CD4-positive, alpha-beta T cell (primary cell): ENCODE measurements around the gene CAPG. TPM values are rescaled to one million over a fixed set of nuclear protein-coding genes. Genes with fewer than 3 reads are reported as not detected.
A peak's percentile ranks its signal among the peaks of the same experiment; 100 is the strongest.
"Not testable (repeated sequence)": the region's sequence is repeated elsewhere in the genome, so short reads cannot be mapped to it uniquely, and the experiment has no call there.

Experiments used
- ATAC-seq: fragments of 200-7000 bp; cut with Tn5 transposase; one replicate; pipeline ENCODE4 v1.10.0; 2022; ENCODE audit warnings: mild to moderate bottlenecking; ENCODE audit not compliant: poor library complexity
- CTCF ChIA-PET: fragments of 350-600 bp; sonication (Branson Sonifier 250); formaldehyde crosslinking; loops from one replicate; lab custom pipeline; 2021; ENCODE audit warnings: antibody characterized with exemption, inconsistent platforms; lab: Charles Lee
- POLR2A ChIA-PET: fragments of 350-600 bp; sonication (Branson Sonifier 250); formaldehyde crosslinking; loops from one replicate; lab custom pipeline; 2021; ENCODE audit warnings: antibody characterized with exemption, inconsistent platforms; lab: Charles Lee
- DNase-seq, 14 experiments: peaks; one replicate each; pipeline ENCODE4 v3.0.0-alpha.2; 2013 to 2020; ENCODE audit warnings: mixed read lengths in 2 of 14
- H3K27ac ChIP-seq, 2 donors: one replicate each; pipeline versions ENCODE4 v1.5.1 to v1.7.0; 2013; ENCODE audit warnings: low read length in 2 of 2, low read depth in 1 of 2, mild to moderate bottlenecking in 1 of 2
- H3K27me3 ChIP-seq, 2 experiments: 1 replicate in 1 of 2; 2 replicates in 1 of 2; pipeline versions ENCODE4 v1.6.1 to v1.7.0; 2013; ENCODE audit warnings: low read length in 2 of 2, control low read depth in 1 of 2, mild to moderate bottlenecking in 1 of 2, moderate library complexity in 1 of 2; ENCODE audit not compliant: insufficient read depth in 2 of 2, control insufficient read depth in 1 of 2
- H3K36me3 ChIP-seq: one replicate; pipeline ENCODE4 v1.6.1; 2013; ENCODE audit warnings: low read length, control low read depth; ENCODE audit not compliant: insufficient read depth
- H3K4me1 ChIP-seq: one replicate; pipeline ENCODE4 v1.6.1; 2013; ENCODE audit warnings: low read length, control low read depth; ENCODE audit not compliant: insufficient read depth
- H3K4me3 ChIP-seq: one replicate; pipeline ENCODE4 v1.5.1; 2013; ENCODE audit warnings: mild to moderate bottlenecking, low read length, moderate library complexity
- H3K9me3 ChIP-seq, 2 experiments: 1 replicate in 1 of 2; 2 replicates in 1 of 2; pipeline versions ENCODE4 v1.6.1 to v1.7.0; 2013; ENCODE audit warnings: low read length in 2 of 2, mild to moderate bottlenecking in 2 of 2, control low read depth in 1 of 2, moderate library complexity in 1 of 2; ENCODE audit not compliant: control insufficient read depth in 1 of 2, insufficient read depth in 1 of 2
- H3K27ac Mint-ChIP-seq: one replicate; pipeline ENCODE4 v1.8.0; 2020; ENCODE audit warnings: mixed read lengths
- H3K27me3 Mint-ChIP-seq: one replicate; pipeline ENCODE4 v1.8.0; 2021; ENCODE audit warnings: mixed read lengths
- H3K36me3 Mint-ChIP-seq: one replicate; pipeline ENCODE4 v1.8.0; 2021; ENCODE audit warnings: low read depth, mixed read lengths
- H3K4me1 Mint-ChIP-seq: one replicate; pipeline ENCODE4 v1.8.0; 2021; ENCODE audit warnings: low read depth, mixed read lengths
- H3K4me3 Mint-ChIP-seq: one replicate; pipeline ENCODE4 v1.8.0; 2020; ENCODE audit warnings: mild to moderate bottlenecking, mixed read lengths
- H3K9me3 Mint-ChIP-seq: one replicate; pipeline ENCODE4 v1.8.0; 2020; ENCODE audit warnings: mixed read lengths
- CTCF ChIP-seq: fragments of 200-600 bp; IDR thresholded peaks from one replicate; pipeline ENCODE4 v1.8.0; 2022; ENCODE audit warnings: antibody characterized with exemption, mild to moderate bottlenecking
- intact Hi-C, 2 experiments: fragments of 100-400 bp; cut with DNase I in 1 of 2; cut with micrococcal nuclease in 1 of 2; formaldehyde crosslinking; loops; one replicate each; pipeline versions ENCODE4 v1.15.1 to v1.9.0; 2023 to 2025; cut with DNase I, micrococcal nuclease
- total RNA-seq, 174 experiments: library from RNA in 2 of 174; stranded (reverse) in 2 of 174; gene quantifications; one replicate each; pipeline ENCODE4 v1.2.3 and lab custom pipeline; 2021 to 2026

The CAPG gene
- total RNA-seq, 2 experiments from 2014 or later, result 21.7 to 23.3 TPM

GRCh38 chr2:85387754-85388153 is 22.4 kb downstream of the CAPG start:
- H3K9me3 ChIP-seq, result no peaks in the 10 kb centered on the region
- DNase-seq (no peak), ATAC-seq (no peak)
- Mint-ChIP-seq H3K4me3 (no peak overlapping the region), H3K4me1 (peaks cover 13% of the 10 kb centered on the region), H3K36me3 (peaks cover 74% of the 10 kb centered on the region), H3K9me3 (no peaks in the 10 kb centered on the region), H3K27me3 (no peaks in the 10 kb centered on the region), H3K27ac (no peak overlapping the region)
- no peak for TF ChIP-seq CTCF
- peaks cover 14% of the 10 kb centered on the region for H3K4me1 ChIP-seq
- no peak overlapping the region for H3K27ac ChIP-seq
- no peaks in the 10 kb centered on the region for H3K27me3 ChIP-seq
- ChIA-PET CTCF (interaction anchor here (1.7 kb wide), 1 partner anchor 164 kb away, joined by 4 read pairs; no protein-coding TSS in a partner anchor), POLR2A (no interaction called here)
- intact Hi-C loops, result no loop called here
- H3K36me3 ChIP-seq, result peaks cover 50% of the 10 kb centered on the region
- H3K4me3 ChIP-seq, result no peak overlapping the region

- intact Hi-C loops, result no loop called here
- ATAC-seq (no peak), DNase-seq (no peak)
- Mint-ChIP-seq H3K4me1 (no peaks in the 10 kb centered on the region), H3K27me3 (no peaks in the 10 kb centered on the region), H3K36me3 (peaks cover 65% of the 10 kb centered on the region), H3K9me3 (no peaks in the 10 kb centered on the region), H3K27ac (no peak overlapping the region), H3K4me3 (no peak overlapping the region)
- H3K27me3 ChIP-seq, result no peaks in the 10 kb centered on the region
- ChIA-PET POLR2A (interaction anchor here (1.5 kb wide), 1 partner anchor 31 kb away, joined by 3 read pairs; no protein-coding TSS in a partner anchor), CTCF (no interaction called here)
- H3K4me1 ChIP-seq, result no peaks in the 10 kb centered on the region
- peaks cover 43% of the 10 kb centered on the region for H3K36me3 ChIP-seq
- no peak overlapping the region for H3K4me3 ChIP-seq
- H3K27ac ChIP-seq, result no peak overlapping the region
- no peaks in the 10 kb centered on the region for H3K9me3 ChIP-seq
- TF ChIP-seq CTCF, result no peak
These were observed 24.4 kb downstream of the CAPG start for GRCh38 chr2:85385746-85386145.

- Histone ChIP-seq H3K4me3 (no peak overlapping the region), H3K27ac (no peak overlapping the region), H3K4me1 (no peaks in the 10 kb centered on the region), H3K36me3 (peaks cover 32% of the 10 kb centered on the region), H3K27me3 (no peaks in the 10 kb centered on the region), H3K9me3 (peaks cover 0 to 3% of the 10 kb centered on the region in 2 experiments)
- no peaks in the 10 kb centered on the region for H3K27me3 Mint-ChIP-seq
- H3K36me3 Mint-ChIP-seq, result peaks cover 69% of the 10 kb centered on the region
- no peak for TF ChIP-seq CTCF
- no peaks in the 10 kb centered on the region for H3K4me1 Mint-ChIP-seq
- no peak overlapping the region for H3K4me3 Mint-ChIP-seq
- intact Hi-C loops, result no loop called here
- ChIA-PET CTCF (no interaction called here), POLR2A (interaction anchor here (0.6 kb wide), 1 partner anchor 29 kb away, joined by 3 read pairs; no protein-coding TSS in a partner anchor)
- ATAC-seq, result no peak
- peak overlapping the region; percentile 52 for H3K27ac Mint-ChIP-seq
- DNase-seq, result no peak
- no peaks in the 10 kb centered on the region for H3K9me3 Mint-ChIP-seq
These were observed 26.3 kb downstream of the CAPG start for GRCh38 chr2:85383850-85384249.

GRCh38 chr2:85383151-85383550 is 27.0 kb downstream of the CAPG start:
- ATAC-seq, H3K27ac ChIP-seq, H3K9me3 ChIP-seq, H3K27ac Mint-ChIP-seq, H3K4me1 Mint-ChIP-seq, H3K4me3 Mint-ChIP-seq, H3K9me3 Mint-ChIP-seq, H3K4me3 ChIP-seq, DNase-seq, H3K27me3 Mint-ChIP-seq, H3K27me3 ChIP-seq, intact Hi-C loops, H3K4me1 ChIP-seq: not testable (repeated sequence)
- peaks cover 32% of the 10 kb centered on the region for H3K36me3 ChIP-seq
- ChIA-PET CTCF (interaction anchor here (0.7 to 1.1 kb wide), 2 partner anchors 18 to 92 kb away, joined by 3 read pairs; no protein-coding TSS in a partner anchor), POLR2A (interaction anchor here (0.6 kb wide), 2 partner anchors 155 to 178 kb away, joined by 3 to 5 read pairs; partner anchors contain the start of gene GGCX)
- H3K36me3 Mint-ChIP-seq, result peaks cover 69% of the 10 kb centered on the region
